Keratinocyte (primary cell): ENCODE results near the gene FAM124A. TPM values are rescaled to one million over a fixed set of nuclear protein-coding genes. Genes with fewer than 3 reads are reported as not detected.

Source experiments
- DNase-seq: peaks from one replicate; pipeline ENCODE4 v3.0.0-alpha.2; 2011; ENCODE audit warnings: low read depth, missing footprints, low spot score
- FAIRE-seq: peaks from 2 replicates; lab custom pipeline; 2011; peaks lifted over from hg19 to GRCh38; lab: Jason Lieb, UNC
- H2AFZ ChIP-seq: 2 replicates; pipeline ENCODE4 v1.6.0; 2012; ENCODE audit warnings: low read length, control low read depth, inconsistent platforms; ENCODE audit not compliant: control insufficient read depth
- H3K27ac ChIP-seq: 2 replicates; pipeline ENCODE4 v1.5.1; 2011; ENCODE audit warnings: low read length; ENCODE audit not compliant: control insufficient read depth, insufficient read depth
- H3K27me3 ChIP-seq: 3 replicates; pipeline ENCODE4 v1.6.0; 2011; ENCODE audit warnings: low read length; ENCODE audit not compliant: control insufficient read depth, insufficient read depth; ENCODE audit errors: extremely low read depth
- H3K36me3 ChIP-seq, 2 experiments: 2 replicates in 1 of 2; 3 replicates in 1 of 2; pipeline ENCODE4 v1.5.1; 2011; ENCODE audit warnings: low read length in 2 of 2, mild to moderate bottlenecking in 1 of 2; ENCODE audit not compliant: control insufficient read depth in 2 of 2, insufficient read depth in 2 of 2; ENCODE audit errors: extremely low read depth in 1 of 2
- H3K4me1 ChIP-seq: 3 replicates; pipeline ENCODE4 v1.5.1; 2011; ENCODE audit warnings: low read length; ENCODE audit not compliant: control insufficient read depth, insufficient read depth; ENCODE audit errors: extremely low read depth
- H3K4me2 ChIP-seq: 3 replicates; pipeline ENCODE4 v1.6.0; 2011; ENCODE audit warnings: low read depth, low read length; ENCODE audit not compliant: control insufficient read depth, insufficient read depth; ENCODE audit errors: extremely low read depth
- H3K4me3 ChIP-seq, 3 experiments: fragments of 200-600 bp in 1 of 3; sonication (generic) in 1 of 3; 2 replicates in 2 of 3; 3 replicates in 1 of 3; pipeline ENCODE4 v1.5.1; 2011 to 2016; ENCODE audit warnings: low read length in 3 of 3, mild to moderate bottlenecking in 3 of 3, control low read depth in 2 of 3, inconsistent platforms in 1 of 3, low read depth in 1 of 3, mixed read lengths in 1 of 3, mixed run types in 1 of 3, moderate library complexity in 1 of 3; ENCODE audit not compliant: control insufficient read depth in 2 of 3, insufficient read depth in 2 of 3; ENCODE audit errors: extremely low read depth in 1 of 3
- H3K79me2 ChIP-seq: 2 replicates; pipeline ENCODE4 v1.6.0; 2012; ENCODE audit warnings: low read length; ENCODE audit not compliant: control insufficient read depth, insufficient read depth
- H3K9ac ChIP-seq: 3 replicates; pipeline ENCODE4 v1.6.0; 2011; ENCODE audit warnings: low read length; ENCODE audit not compliant: control insufficient read depth, insufficient read depth; ENCODE audit errors: extremely low read depth
- H3K9me1 ChIP-seq: 3 replicates; pipeline ENCODE4 v1.6.0; 2011; ENCODE audit warnings: low read length; ENCODE audit not compliant: control insufficient read depth, insufficient read depth; ENCODE audit errors: extremely low read depth
- H3K9me3 ChIP-seq: 2 replicates; pipeline ENCODE4 v1.5.1; 2012; ENCODE audit warnings: low read depth, low read length; ENCODE audit not compliant: control insufficient read depth
- H4K20me1 ChIP-seq: 3 replicates; pipeline ENCODE4 v1.6.0; 2011; ENCODE audit warnings: low read length; ENCODE audit not compliant: control insufficient read depth, insufficient read depth; ENCODE audit errors: extremely low read depth
- CTCF ChIP-seq, 3 experiments: IDR thresholded peaks in 1 of 3; conservative IDR thresholded peaks in 1 of 3; optimal IDR thresholded peaks in 1 of 3; 2 replicates in 2 of 3; 3 replicates in 1 of 3; pipeline versions ENCODE3 to v1.5.1; 2011; ENCODE audit warnings: low read length in 3 of 3, mild to moderate bottlenecking in 3 of 3, moderate library complexity in 2 of 3, control low read depth in 1 of 3, inconsistent platforms in 1 of 3; ENCODE audit not compliant: insufficient read depth in 2 of 3; ENCODE audit errors: extremely low read depth in 1 of 3
- EZH2 ChIP-seq: IDR thresholded peaks from one replicate; pipeline ENCODE4 v1.6.1; 2012; ENCODE audit warnings: inconsistent platforms, mild to moderate bottlenecking, low read length, moderate library complexity
- dilution Hi-C: fragments of 300-500 bp; cut with MboI; formaldehyde crosslinking; loops from one replicate; pipeline ENCODE4 v1.7.0; 2020; ENCODE audit warnings: low sequenced_read_pairs; ENCODE audit not compliant: extremely low pct_ligation_motif_present
- polyA plus RNA-seq, 5 experiments: library from polyadenylated mRNA; depleted of rRNA in 3 of 5; stranded (reverse) in 3 of 5; stranded (forward) in 1 of 5; unstranded in 1 of 5; fragments of >200 nt; gene quantifications; 1 replicate in 1 of 5; 2 replicates in 3 of 5; 3 replicates in 1 of 5; pipeline versions ENCODE4 v1.2.1 to v1.2.3, GENCODE V29; 2011 to 2012; ENCODE audit warnings: missing spikeins in 2 of 5, low read depth in 1 of 5, low replicate concordance in 1 of 5

Gene FAM124A
- polyA plus RNA-seq, 1 donor (not counting 4 experiments of a cell fraction or from before 2014, with no cell fraction given): 0.05 TPM

DNA sequence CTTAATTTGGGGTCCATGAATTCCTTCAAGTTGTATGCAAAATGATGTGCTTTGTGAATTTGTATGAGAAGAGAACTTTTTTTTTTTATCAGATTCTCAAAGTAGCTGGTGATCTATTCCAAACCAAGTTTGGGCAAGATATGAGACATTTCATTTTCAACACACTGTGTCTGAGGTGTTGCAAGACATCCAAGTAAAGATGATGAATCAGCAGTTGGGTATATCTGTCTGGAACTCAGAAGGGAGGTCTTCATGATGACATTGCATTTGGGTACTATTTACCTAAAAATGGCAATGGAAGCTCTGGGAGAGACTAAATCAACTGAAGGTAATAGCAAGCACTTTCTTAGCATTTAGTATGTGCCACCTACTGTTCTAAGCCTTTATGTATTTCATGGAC, 2.8 kb downstream of the FAM124A start:
- DNase-seq: no peak
- Histone ChIP-seq H2AFZ (no peak overlapping the region), H3K9me1 (no peaks in the 10 kb centered on the region), H3K36me3 (no peaks in the 10 kb centered on the region), H4K20me1 (no peaks in the 10 kb centered on the region), H3K27ac (no peak overlapping the region), H3K27me3 (peaks cover 69% of the 10 kb centered on the region), H3K4me1 (peaks cover 4% of the 10 kb centered on the region), H3K9me3 (no peaks in the 10 kb centered on the region), H3K4me2 (no peak overlapping the region), H3K79me2 (no peaks in the 10 kb centered on the region), H3K9ac (no peak overlapping the region), H3K4me3 (no peak overlapping the region)
- FAIRE-seq: no peak
- dilution Hi-C loops: no loop called here
- TF ChIP-seq CTCF (optimal IDR thresholded peaks at IDR 0.05 in 1 of 3, IDR thresholded peaks at IDR 0.05 in 1 of 3, conservative IDR thresholded peaks at IDR 0.05 in 1 of 3; ENCODE audit: extremely low read depth in 1 of 3, insufficient read depth in 2 of 3, low read length in 3 of 3): no peak
- no peak for TF ChIP-seq EZH2

- no peak overlapping the region for H2AFZ ChIP-seq
- peaks cover 62% of the 10 kb centered on the region for H3K27me3 ChIP-seq
- H3K36me3 ChIP-seq: no peaks in the 10 kb centered on the region
- FAIRE-seq (no peak), DNase-seq (no peak)
- no peak overlapping the region for H3K27ac ChIP-seq
- no peak for TF ChIP-seq CTCF (optimal IDR thresholded peaks at IDR 0.05 in 1 of 3, IDR thresholded peaks at IDR 0.05 in 1 of 3, conservative IDR thresholded peaks at IDR 0.05 in 1 of 3; ENCODE audit: extremely low read depth in 1 of 3, insufficient read depth in 2 of 3, low read length in 3 of 3)
- TF ChIP-seq EZH2: no peak
- dilution Hi-C loops: no loop called here
- no peak overlapping the region for H3K4me2 ChIP-seq
- H3K9me1 ChIP-seq: no peaks in the 10 kb centered on the region
- no peaks in the 10 kb centered on the region for H3K79me2 ChIP-seq
- no peak overlapping the region for H3K9ac ChIP-seq
- H4K20me1 ChIP-seq: no peaks in the 10 kb centered on the region
- peaks cover 4% of the 10 kb centered on the region for H3K4me1 ChIP-seq
- H3K4me3 ChIP-seq: no peak overlapping the region
- no peaks in the 10 kb centered on the region for H3K9me3 ChIP-seq
These were observed 5.2 kb downstream of the FAM124A start for GRCh38 chr13:51227404-51227803.
